Subcutaneous adipose tissue (tissue), 4 donors: ENCODE measurements around the gene PISD. TPM values are rescaled to one million over a fixed set of nuclear protein-coding genes. Genes with fewer than 3 reads are reported as not detected.

Experiments used
- total RNA-seq, 4 donors: library from RNA; depleted of rRNA; stranded (reverse); fragments of >200 nt; gene quantifications; one replicate each; pipeline ENCODE4 v1.1.0, GENCODE V29; 2016
- TF ChIP-seq, protein P1 (sequence below): fragments of 450-650 bp; IDR thresholded peaks from one replicate; pipeline ENCODE4 v1.5.1; 2016; ENCODE audit warnings: low read depth, mild to moderate bottlenecking, control low read depth, antibody characterized with exemption, moderate library complexity

PISD gene
- total RNA-seq, 4 donors from 2014 or later, result 46.7 to 207 (median 61.1) TPM

DNA sequence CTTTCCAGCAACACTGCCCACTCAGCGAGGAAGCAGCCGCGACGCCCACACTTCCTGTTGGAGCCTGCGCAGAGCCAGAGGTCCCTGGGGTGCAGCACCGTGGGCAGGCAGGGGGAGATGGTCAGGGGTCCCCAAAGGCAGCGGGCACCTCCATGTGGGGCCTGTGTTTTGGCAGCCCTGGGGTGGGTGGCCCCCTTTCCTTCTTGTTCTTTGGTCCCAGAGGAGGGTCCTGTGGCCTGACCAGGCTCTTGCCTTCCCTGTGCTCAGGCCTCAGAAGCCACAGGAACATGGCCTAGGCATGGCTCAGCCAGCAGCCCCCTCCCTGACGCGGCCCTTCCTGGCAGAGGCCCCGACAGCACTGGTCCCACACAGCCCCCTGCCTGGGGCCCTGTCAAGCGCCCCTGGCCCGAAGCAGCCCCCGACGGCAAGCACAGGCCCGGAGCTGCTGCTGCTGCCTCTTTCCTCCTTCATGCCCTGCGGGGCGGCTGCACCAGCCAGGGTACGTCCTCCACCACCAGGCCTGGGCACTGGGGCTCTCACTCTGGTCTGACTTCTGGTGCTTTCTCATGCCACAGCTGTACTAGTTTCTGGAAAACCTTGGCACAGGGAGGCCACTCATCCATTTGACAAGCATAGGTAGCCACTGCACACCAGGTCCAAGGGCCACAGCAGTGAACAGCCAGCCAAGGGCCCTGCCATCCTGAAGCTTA is 47.1 kb downstream of the PISD start:
- TF ChIP-seq, protein P1, sequence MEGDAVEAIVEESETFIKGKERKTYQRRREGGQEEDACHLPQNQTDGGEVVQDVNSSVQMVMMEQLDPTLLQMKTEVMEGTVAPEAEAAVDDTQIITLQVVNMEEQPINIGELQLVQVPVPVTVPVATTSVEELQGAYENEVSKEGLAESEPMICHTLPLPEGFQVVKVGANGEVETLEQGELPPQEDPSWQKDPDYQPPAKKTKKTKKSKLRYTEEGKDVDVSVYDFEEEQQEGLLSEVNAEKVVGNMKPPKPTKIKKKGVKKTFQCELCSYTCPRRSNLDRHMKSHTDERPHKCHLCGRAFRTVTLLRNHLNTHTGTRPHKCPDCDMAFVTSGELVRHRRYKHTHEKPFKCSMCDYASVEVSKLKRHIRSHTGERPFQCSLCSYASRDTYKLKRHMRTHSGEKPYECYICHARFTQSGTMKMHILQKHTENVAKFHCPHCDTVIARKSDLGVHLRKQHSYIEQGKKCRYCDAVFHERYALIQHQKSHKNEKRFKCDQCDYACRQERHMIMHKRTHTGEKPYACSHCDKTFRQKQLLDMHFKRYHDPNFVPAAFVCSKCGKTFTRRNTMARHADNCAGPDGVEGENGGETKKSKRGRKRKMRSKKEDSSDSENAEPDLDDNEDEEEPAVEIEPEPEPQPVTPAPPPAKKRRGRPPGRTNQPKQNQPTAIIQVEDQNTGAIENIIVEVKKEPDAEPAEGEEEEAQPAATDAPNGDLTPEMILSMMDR, result no peak

DNA sequence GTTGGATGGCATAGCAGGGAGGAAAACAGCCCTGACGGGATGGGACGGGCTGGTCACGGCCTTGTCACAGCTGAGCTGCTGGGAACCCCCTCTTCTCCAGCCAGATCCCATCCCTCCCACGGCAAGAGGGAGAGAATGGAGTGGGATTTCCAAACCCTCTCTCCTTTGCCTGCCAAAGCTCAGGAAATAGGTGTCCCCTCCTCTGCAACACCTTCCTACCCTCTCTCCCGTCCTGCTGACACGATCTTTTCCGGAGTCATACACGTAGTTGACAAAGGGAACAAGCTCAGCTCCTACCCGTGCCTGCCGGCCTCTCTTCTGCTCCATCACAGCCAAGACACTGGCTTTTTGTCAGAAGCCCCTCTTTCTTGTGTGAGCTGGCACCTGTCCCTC is 48.1 kb downstream of the PISD start:
- TF ChIP-seq, protein P1, result no peak

DNA sequence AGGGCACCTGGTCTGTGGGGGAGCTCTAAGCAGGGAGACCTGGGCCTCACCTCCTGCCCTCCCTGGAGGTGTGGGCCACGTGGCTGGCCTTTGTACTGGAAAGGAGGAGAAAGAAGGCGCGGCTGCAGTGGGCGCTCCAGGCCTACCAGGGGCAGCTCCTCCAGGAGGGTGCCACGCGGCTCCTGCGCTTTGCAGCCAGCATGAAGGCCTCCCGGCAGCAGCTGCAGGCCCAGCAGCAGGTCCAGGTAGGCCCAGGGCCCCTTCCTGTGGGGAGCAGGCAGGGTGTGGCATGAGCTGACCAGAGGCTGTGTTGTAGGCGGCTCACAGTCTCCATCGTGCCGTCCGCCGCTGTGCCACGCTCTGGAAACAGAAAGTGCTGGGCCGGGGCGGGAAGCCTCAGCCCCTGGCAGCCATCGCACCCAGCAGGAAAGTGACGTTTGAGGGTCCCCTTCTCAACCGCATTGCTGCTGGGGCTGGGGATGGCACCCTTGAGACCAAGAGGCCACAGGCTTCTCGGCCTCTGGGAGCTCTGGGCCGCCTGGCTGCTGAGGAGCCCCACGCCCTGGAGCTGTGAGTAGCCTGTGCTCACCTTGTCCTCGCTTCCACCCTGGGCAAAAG is 48.6 kb downstream of the PISD start:
- TF ChIP-seq, protein P1, result no peak

DNA sequence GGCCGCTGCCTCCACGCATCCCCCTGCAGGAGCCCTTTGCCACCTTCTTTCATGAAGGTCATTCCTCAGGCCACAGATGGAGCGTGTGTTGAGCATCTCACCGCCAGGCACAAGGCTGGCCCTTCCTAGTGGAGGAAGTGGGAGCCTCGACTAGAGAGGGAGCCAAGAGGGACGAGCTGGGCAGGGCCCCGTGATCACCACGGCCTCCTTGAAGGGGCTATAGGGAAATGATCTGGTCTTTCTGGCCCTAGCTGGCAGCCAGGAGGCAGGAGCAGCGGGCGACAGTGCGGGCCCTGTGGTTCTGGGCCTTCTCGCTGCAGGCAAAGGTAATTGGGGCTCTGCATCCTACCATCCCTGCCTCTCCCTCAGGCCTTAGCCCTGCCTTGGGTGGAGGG is 49.1 kb downstream of the PISD start:
- TF ChIP-seq, protein P1, result no peak

DNA sequence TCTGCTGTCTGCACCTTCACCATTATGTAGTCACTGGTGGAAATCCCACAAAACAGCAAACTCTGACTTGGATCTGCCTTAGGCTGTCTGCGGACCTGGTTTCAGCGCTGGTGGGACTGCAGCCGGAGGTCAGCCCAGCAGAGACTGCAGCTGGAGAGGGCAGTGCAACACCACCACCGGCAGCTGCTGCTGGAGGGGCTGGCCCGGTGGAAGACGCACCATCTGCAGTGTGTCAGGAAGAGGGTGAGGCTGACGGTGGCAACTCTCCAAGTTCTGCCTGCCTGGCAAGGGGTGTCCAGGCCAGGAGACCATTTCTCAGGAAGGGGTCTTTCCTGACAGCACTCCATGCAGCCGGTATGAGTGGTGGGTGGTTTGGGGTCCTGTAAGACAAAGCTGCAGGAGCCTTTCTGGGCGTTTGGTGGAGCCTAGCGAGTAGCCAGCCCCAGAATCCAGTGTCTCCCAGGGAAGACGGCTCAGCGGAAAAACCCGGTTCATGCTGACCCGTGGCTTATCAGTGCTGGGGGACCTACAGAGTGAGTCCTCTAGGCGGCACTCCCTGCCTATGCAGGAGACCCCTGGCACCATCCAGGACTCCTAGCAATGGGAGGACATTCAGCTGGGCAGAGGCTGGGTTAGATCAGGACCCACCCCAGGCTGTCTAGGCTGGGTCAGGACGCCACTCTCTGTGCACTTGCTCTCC is 50.8 kb downstream of the PISD start:
- TF ChIP-seq, protein P1, result no peak

DNA sequence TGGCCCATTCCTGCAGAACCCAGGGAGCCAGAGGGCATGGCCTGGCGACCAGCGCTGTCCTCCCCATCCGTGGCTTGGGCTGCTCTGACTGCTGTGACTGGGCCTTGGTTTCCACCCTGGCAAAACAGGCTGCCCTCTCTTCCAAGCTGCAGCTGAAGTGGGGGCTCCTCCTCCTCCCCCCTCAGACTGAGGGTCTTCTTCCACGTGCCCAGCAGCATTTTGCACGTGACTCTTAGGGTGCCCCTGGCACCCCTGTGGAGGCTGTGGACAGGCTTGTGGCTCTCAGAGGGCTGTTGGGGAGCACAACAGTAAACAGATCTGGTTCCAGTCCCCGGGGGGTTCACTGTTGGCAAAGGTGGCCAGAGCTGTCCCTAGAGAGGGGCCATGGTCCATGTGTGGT is 51.4 kb downstream of the PISD start:
- TF ChIP-seq, protein P1, result no peak

DNA sequence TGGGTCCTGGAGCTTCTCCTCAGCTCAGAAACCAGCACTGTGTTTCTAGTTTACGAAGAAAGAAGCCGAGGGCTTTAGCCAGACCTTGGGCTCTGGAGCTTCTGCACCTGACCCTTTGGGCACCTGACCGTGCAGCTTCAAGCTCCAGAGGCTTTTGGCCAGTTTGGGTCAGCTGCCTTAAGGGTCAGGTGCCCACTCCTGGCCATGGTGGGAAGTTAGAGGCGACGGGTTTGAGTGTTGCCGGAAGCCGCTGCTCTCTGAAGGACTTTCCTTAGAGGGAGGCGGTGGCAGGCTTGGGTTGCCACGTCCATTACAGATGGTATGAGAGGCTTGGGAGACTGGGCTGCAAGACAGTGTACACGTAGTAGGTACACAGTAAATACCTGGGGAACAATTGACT is 52.3 kb downstream of the PISD start:
- TF ChIP-seq, protein P1, result no peak
